Nephron progenitor cell (in vitro differentiated cells): ENCODE results near the gene HACD2.

ENCODE experiments used
- DNase-seq: peaks from one replicate; pipeline ENCODE4 v3.0.0; 2021
- H3K27ac Mint-ChIP-seq: 2 replicates; pipeline ENCODE4 v1.8.0; 2021; ENCODE audit warnings: mild to moderate bottlenecking, moderate library complexity, mixed read lengths
- H3K27me3 Mint-ChIP-seq: 2 replicates; pipeline ENCODE4 v1.8.0; 2021; ENCODE audit warnings: mild to moderate bottlenecking, low read depth, mixed read lengths; ENCODE audit not compliant: poor library complexity
- H3K36me3 Mint-ChIP-seq: 2 replicates; pipeline ENCODE4 v1.8.0; 2021; ENCODE audit warnings: low read depth, mixed read lengths
- H3K4me1 Mint-ChIP-seq: 2 replicates; pipeline ENCODE4 v1.8.0; 2021; ENCODE audit warnings: mixed read lengths
- H3K4me3 Mint-ChIP-seq: 2 replicates; pipeline ENCODE4 v1.8.0; 2021; ENCODE audit warnings: mild to moderate bottlenecking, moderate library complexity, mixed read lengths
- H3K9me3 Mint-ChIP-seq: 2 replicates; pipeline ENCODE4 v1.8.0; 2021; ENCODE audit warnings: mild to moderate bottlenecking, moderate library complexity, mixed read lengths
- TF ChIP-seq, protein P1 (sequence below): fragments of 200-600 bp; sonication (generic); IDR thresholded peaks from 2 replicates; pipeline ENCODE4 v1.5.0; 2021; ENCODE audit warnings: antibody characterized with exemption

The HACD2 gene

GRCh38 chr3:123448536-123449101, 136.2 kb downstream of the HACD2 start, which contains the start of gene ADCY5:
Gene ADCY5 (minus strand): TSS chr3:123449090. CDS start chr3:123448545, 545 bp downstream.
- DNase-seq, result peak; percentile 50
- H3K9me3 Mint-ChIP-seq, result no peaks in the 10 kb centered on the region
- H3K27me3 Mint-ChIP-seq, result peaks cover 71% of the 10 kb centered on the region
- no peaks in the 10 kb centered on the region for H3K36me3 Mint-ChIP-seq
- peaks cover 33% of the 10 kb centered on the region for H3K4me1 Mint-ChIP-seq
- TF ChIP-seq, protein P1, sequence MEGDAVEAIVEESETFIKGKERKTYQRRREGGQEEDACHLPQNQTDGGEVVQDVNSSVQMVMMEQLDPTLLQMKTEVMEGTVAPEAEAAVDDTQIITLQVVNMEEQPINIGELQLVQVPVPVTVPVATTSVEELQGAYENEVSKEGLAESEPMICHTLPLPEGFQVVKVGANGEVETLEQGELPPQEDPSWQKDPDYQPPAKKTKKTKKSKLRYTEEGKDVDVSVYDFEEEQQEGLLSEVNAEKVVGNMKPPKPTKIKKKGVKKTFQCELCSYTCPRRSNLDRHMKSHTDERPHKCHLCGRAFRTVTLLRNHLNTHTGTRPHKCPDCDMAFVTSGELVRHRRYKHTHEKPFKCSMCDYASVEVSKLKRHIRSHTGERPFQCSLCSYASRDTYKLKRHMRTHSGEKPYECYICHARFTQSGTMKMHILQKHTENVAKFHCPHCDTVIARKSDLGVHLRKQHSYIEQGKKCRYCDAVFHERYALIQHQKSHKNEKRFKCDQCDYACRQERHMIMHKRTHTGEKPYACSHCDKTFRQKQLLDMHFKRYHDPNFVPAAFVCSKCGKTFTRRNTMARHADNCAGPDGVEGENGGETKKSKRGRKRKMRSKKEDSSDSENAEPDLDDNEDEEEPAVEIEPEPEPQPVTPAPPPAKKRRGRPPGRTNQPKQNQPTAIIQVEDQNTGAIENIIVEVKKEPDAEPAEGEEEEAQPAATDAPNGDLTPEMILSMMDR, result no peak
- no peak within 1 kb of the TSS for H3K27ac Mint-ChIP-seq
- peak within 1 kb of the TSS; percentile 81 for H3K4me3 Mint-ChIP-seq

DNA sequence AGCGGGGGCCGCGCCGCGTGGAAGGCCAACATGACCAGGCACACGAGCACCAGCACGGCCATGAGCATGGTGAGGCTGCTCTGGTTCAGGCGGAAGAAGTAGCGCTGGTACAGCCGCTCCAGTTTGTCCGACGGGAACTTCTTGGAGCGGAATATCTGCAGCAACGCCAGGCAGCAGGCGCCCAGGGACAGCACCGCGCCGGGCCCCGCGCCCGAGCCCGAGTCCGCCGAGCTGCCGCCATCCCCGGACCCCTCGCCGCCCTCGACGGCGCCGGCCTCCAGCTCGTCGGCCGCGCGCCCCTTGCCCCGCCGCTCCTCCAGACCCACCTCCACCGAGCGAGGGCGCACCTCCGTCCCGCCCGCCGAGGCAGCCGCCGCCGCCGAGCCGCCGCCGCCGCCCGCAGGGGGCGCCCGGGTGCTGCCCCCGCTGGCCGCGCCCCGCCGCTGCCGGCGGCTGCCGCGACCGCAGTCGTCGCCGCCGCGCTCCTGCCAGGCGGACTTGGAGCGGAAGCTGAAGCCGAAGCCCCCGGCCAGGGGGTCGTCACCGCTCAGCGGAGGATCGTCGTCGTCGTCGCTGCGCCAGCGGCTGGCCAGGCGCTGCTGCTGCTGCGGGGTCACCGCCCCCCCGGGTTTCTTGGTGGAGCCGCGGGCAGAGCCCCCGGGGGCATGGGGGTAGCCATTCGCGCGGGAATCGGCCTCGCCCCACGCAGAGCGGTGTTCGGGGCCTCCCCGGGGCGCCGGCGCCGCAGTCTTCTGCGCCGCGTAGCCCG, 136.9 kb downstream of the HACD2 start:
- peak; percentile 72 for DNase-seq
- peaks cover 68% of the 10 kb centered on the region for H3K27me3 Mint-ChIP-seq

GRCh38 chr3:123447416-123447748, 137.5 kb downstream of the HACD2 start:
- no peak overlapping the region for H3K4me3 Mint-ChIP-seq
- H3K4me1 Mint-ChIP-seq, result peaks cover 33% of the 10 kb centered on the region
- DNase-seq, result no peak
- H3K27ac Mint-ChIP-seq, result no peak overlapping the region
- H3K27me3 Mint-ChIP-seq, result peaks cover 69% of the 10 kb centered on the region
- H3K9me3 Mint-ChIP-seq, result no peaks in the 10 kb centered on the region
- no peaks in the 10 kb centered on the region for H3K36me3 Mint-ChIP-seq
- TF ChIP-seq, protein P1, result no peak

More for the DNA sequence above, 136.9 kb downstream of the HACD2 start:
- Mint-ChIP-seq H3K9me3 (no peaks in the 10 kb centered on the region), H3K4me1 (peaks cover 33% of the 10 kb centered on the region), H3K4me3 (no peak overlapping the region), H3K27ac (no peak overlapping the region), H3K36me3 (no peaks in the 10 kb centered on the region)
- TF ChIP-seq, protein P1, result no peak

DNA sequence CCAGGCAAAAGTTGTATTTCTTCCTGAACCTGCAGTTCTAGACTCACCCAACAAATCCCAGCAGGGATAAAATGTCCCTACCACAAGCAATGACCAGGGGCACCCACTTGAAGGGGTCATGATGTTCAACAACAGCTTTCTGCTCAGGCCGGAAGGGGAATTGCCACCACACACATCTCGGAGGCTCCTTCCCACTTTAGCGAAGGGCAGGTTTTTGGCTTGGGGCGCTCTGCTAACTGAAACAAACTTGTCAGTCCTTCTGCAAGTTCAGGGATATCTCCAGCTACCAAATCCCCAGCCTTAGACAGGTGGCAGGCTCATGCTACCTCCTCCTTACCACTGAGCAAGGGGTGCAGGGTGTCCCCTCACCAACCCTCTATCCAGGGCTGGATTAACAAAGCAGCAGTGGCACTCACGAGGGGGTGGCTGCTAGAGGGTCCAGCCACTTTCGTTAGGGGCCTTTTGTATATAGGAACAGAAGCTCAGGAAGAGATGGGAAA, 138.2 kb downstream of the HACD2 start:
- peaks cover 35% of the 10 kb centered on the region for H3K4me1 Mint-ChIP-seq
- peaks cover 64% of the 10 kb centered on the region for H3K27me3 Mint-ChIP-seq
- no peak overlapping the region for H3K27ac Mint-ChIP-seq
- H3K9me3 Mint-ChIP-seq, result no peaks in the 10 kb centered on the region
- H3K4me3 Mint-ChIP-seq, result peak overlapping the region; percentile 76
- TF ChIP-seq, protein P1, result no peak
- no peak for DNase-seq
- H3K36me3 Mint-ChIP-seq, result no peaks in the 10 kb centered on the region

DNA sequence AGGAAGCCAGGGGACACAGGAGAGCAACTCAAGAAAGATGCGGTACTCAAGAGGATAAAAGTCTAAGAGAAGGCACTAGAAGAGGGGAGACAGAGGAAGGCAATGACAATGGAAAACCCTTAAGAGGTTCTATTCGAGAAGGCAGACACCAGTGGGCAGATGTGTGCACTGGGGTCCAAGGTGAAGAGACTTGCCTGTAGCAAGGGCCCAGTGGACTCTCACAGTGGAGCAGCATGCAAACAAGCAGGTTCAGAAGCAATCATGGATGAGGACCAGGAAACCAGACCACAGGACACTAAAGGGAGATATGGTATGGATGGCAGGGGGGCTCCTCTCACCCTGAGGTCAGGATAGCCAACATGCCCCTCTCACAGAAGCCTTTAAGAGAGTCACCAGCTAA, 138.6 kb downstream of the HACD2 start:
- H3K9me3 Mint-ChIP-seq, result no peaks in the 10 kb centered on the region
- peaks cover 40% of the 10 kb centered on the region for H3K4me1 Mint-ChIP-seq
- H3K27ac Mint-ChIP-seq, result no peak overlapping the region
- peak overlapping the region; percentile 76 for H3K4me3 Mint-ChIP-seq
- no peaks in the 10 kb centered on the region for H3K36me3 Mint-ChIP-seq
- H3K27me3 Mint-ChIP-seq, result peaks cover 59% of the 10 kb centered on the region
- no peak for DNase-seq
- TF ChIP-seq, protein P1, result no peak
